H1 (cell line): ENCODE data around the gene OR56A4. TPM values are rescaled to one million over a fixed set of nuclear protein-coding genes. Genes with fewer than 3 reads are reported as not detected.

Experiments
- CTCF ChIA-PET: fragments of 300-600 bp; sonication (Branson Sonifier 250); formaldehyde crosslinking; loops from one replicate; lab custom pipeline; 2021; ENCODE audit not compliant: partially characterized antibody; lab: Charles Lee
- POLR2A ChIA-PET: fragments of 300-600 bp; sonication (Branson Sonifier 250); formaldehyde crosslinking; loops from one replicate; lab custom pipeline; 2021; ENCODE audit warnings: inconsistent platforms; ENCODE audit not compliant: partially characterized antibody; lab: Charles Lee
- DNase-seq, 2 experiments: peaks; one replicate each; pipeline versions ENCODE4 v3.0.0 to v3.0.0-alpha.2; 2010 to 2022; ENCODE audit warnings: low spot score in 2 of 2, low read depth in 1 of 2, mixed read lengths in 1 of 2
- FAIRE-seq: peaks from 2 replicates; lab custom pipeline; 2011; peaks lifted over from hg19 to GRCh38; lab: Jason Lieb, UNC
- H2AFZ ChIP-seq: 2 replicates; pipeline ENCODE4 v1.8.1; 2012; ENCODE audit warnings: low read length, inconsistent platforms
- H2AK5ac ChIP-seq: 2 replicates; pipeline ENCODE4 v1.6.1; 2013; ENCODE audit warnings: low read depth, low read length
- H2BK120ac ChIP-seq: replicated peaks from 2 replicates; pipeline ENCODE3; 2013; ENCODE audit warnings: low read depth, low read length, inconsistent platforms
- H2BK12ac ChIP-seq: 2 replicates; pipeline ENCODE4 v1.6.1; 2013; ENCODE audit warnings: low read depth, low read length
- H2BK15ac ChIP-seq: 2 replicates; pipeline ENCODE4 v1.6.1; 2013; ENCODE audit warnings: low read length
- H2BK20ac ChIP-seq: 2 replicates; pipeline ENCODE4 v1.6.1; 2013; ENCODE audit warnings: low read length
- H2BK5ac ChIP-seq: 2 replicates; pipeline ENCODE4 v1.6.1; 2013; ENCODE audit warnings: low read depth, low read length
- H3K14ac ChIP-seq: 2 replicates; pipeline ENCODE4 v1.6.1; 2013; ENCODE audit warnings: inconsistent platforms; ENCODE audit not compliant: insufficient read length
- H3K18ac ChIP-seq: 2 replicates; pipeline ENCODE4 v1.6.1; 2013; ENCODE audit warnings: low read length; ENCODE audit errors: extremely low read depth
- H3K23ac ChIP-seq: 2 replicates; pipeline ENCODE4 v1.6.1; 2013; ENCODE audit warnings: inconsistent platforms; ENCODE audit not compliant: insufficient read length
- H3K23me2 ChIP-seq: 2 replicates; pipeline ENCODE4 v1.6.1; 2013; ENCODE audit warnings: low read depth, low read length
- H3K27ac ChIP-seq: 2 replicates; pipeline ENCODE4 v1.6.1; 2011; ENCODE audit warnings: low read depth, low read length, inconsistent platforms
- H3K27me3 ChIP-seq, 4 experiments: replicated peaks in 1 of 4; 1 replicate in 1 of 4; 2 replicates in 3 of 4; pipeline versions ENCODE4 v1.6.1 to v1.8.1; 2011 to 2013; ENCODE audit warnings: low read length in 3 of 4, mild to moderate bottlenecking in 3 of 4, inconsistent platforms in 2 of 4, mixed read lengths in 2 of 4, moderate library complexity in 1 of 4; ENCODE audit not compliant: control insufficient read depth in 3 of 4, insufficient read depth in 3 of 4; ENCODE audit errors: extremely low read depth in 1 of 4
- H3K36me3 ChIP-seq, 4 experiments: 2 replicates each; pipeline versions ENCODE4 v1.6.1 to v1.8.1; 2011 to 2013; ENCODE audit warnings: mild to moderate bottlenecking in 4 of 4, low read length in 3 of 4, moderate library complexity in 2 of 4, control low read depth in 1 of 4, inconsistent platforms in 1 of 4; ENCODE audit not compliant: insufficient read depth in 4 of 4, control insufficient read depth in 2 of 4
- H3K4ac ChIP-seq: replicated peaks from 2 replicates; pipeline ENCODE3; 2013; ENCODE audit warnings: low read length, low read depth, mixed read lengths, inconsistent platforms; ENCODE audit not compliant: insufficient read length
- H3K4me1 ChIP-seq, 4 experiments: replicated peaks in 1 of 4; 1 replicate in 1 of 4; 2 replicates in 3 of 4; pipeline versions ENCODE4 v1.6.1 to v1.8.1; 2011 to 2013; ENCODE audit warnings: low read length in 3 of 4, inconsistent platforms in 2 of 4, mixed read lengths in 1 of 4; ENCODE audit not compliant: insufficient read depth in 4 of 4, control insufficient read depth in 3 of 4
- H3K4me2 ChIP-seq, 2 experiments: 2 replicates each; pipeline versions ENCODE4 v1.6.1 to v1.8.1; 2011 to 2013; ENCODE audit warnings: low read depth in 2 of 2, low read length in 2 of 2, control low read depth in 1 of 2, inconsistent platforms in 1 of 2, mild to moderate bottlenecking in 1 of 2; ENCODE audit not compliant: insufficient read depth in 1 of 2
- H3K4me3 ChIP-seq, 4 experiments: fragments of 200-600, 300-600 bp in 1 of 4; sonication (generic), shearing (Covaris generic), sonication (Bioruptor Twin) in 1 of 4; 2 replicates each; pipeline versions ENCODE4 v1.5.1 to v1.8.1; 2011 to 2016; ENCODE audit warnings: low read length in 4 of 4, low read depth in 3 of 4, control low read depth in 2 of 4, inconsistent platforms in 2 of 4, mild to moderate bottlenecking in 2 of 4, mixed read lengths in 1 of 4, moderate library complexity in 1 of 4; ENCODE audit not compliant: insufficient read depth in 2 of 4; ENCODE audit errors: extremely low read depth in 1 of 4
- H3K56ac ChIP-seq: replicated peaks from 2 replicates; pipeline ENCODE3; 2013; ENCODE audit warnings: low read depth, mild to moderate bottlenecking, mixed read lengths, low read length, inconsistent platforms; ENCODE audit not compliant: insufficient read length
- H3K79me1 ChIP-seq: 2 replicates; pipeline ENCODE4 v1.6.1; 2013; ENCODE audit warnings: low read depth, low read length, control low read depth
- H3K79me2 ChIP-seq, 2 experiments: 2 replicates each; pipeline versions ENCODE4 v1.6.1 to v1.8.1; 2012 to 2013; ENCODE audit warnings: low read length in 2 of 2, mild to moderate bottlenecking in 2 of 2, inconsistent platforms in 1 of 2; ENCODE audit not compliant: insufficient read depth in 2 of 2, control insufficient read depth in 1 of 2
- H3K9ac ChIP-seq, 4 experiments: replicated peaks in 1 of 4; 1 replicate in 1 of 4; 2 replicates in 3 of 4; pipeline versions ENCODE4 v1.6.1 to v1.8.1; 2011 to 2013; ENCODE audit warnings: low read depth in 3 of 4, low read length in 3 of 4, control low read depth in 2 of 4, mild to moderate bottlenecking in 2 of 4, moderate library complexity in 2 of 4, inconsistent platforms in 1 of 4; ENCODE audit errors: extremely low read depth in 1 of 4
- H3K9me3 ChIP-seq, 2 experiments: 2 replicates each; pipeline versions ENCODE4 v1.6.1 to v1.8.1; 2012 to 2013; ENCODE audit warnings: mild to moderate bottlenecking in 2 of 2, moderate library complexity in 2 of 2, control low read depth in 1 of 2, inconsistent platforms in 1 of 2, low read depth in 1 of 2, low read length in 1 of 2, mixed read lengths in 1 of 2; ENCODE audit not compliant: insufficient read depth in 2 of 2
- H4K20me1 ChIP-seq, 2 experiments: replicated peaks in 1 of 2; 2 replicates each; pipeline versions ENCODE3 to v1.8.1; 2011 to 2013; ENCODE audit warnings: inconsistent platforms in 2 of 2, low read length in 2 of 2, mild to moderate bottlenecking in 1 of 2; ENCODE audit not compliant: insufficient read depth in 2 of 2, control insufficient read depth in 1 of 2
- H4K5ac ChIP-seq: 2 replicates; pipeline ENCODE4 v1.6.1; 2013; ENCODE audit warnings: low read length, low read depth, mixed read lengths, inconsistent platforms; ENCODE audit not compliant: insufficient read length
- H4K8ac ChIP-seq: 2 replicates; pipeline ENCODE4 v1.8.0; 2013; ENCODE audit warnings: mild to moderate bottlenecking, moderate library complexity, low read length, inconsistent platforms; ENCODE audit not compliant: insufficient read depth; ENCODE audit errors: extremely low read depth
- H4K91ac ChIP-seq: replicated peaks from 2 replicates; pipeline ENCODE3; 2013; ENCODE audit warnings: low read length, mixed read lengths, inconsistent platforms; ENCODE audit not compliant: insufficient read length
- CBX5 ChIP-seq: fragments of 300-800, 300-1000 bp; sonication (generic); IDR thresholded peaks from 2 replicates; pipeline ENCODE4 v1.7.1; 2016; ENCODE audit warnings: antibody characterized with exemption, low read length, low read depth
- EP300 ChIP-seq, 2 experiments: IDR thresholded peaks; 1 replicate in 1 of 2; 2 replicates in 1 of 2; pipeline ENCODE4 v1.6.1; 2011 to 2012; ENCODE audit warnings: low read depth in 2 of 2, low read length in 2 of 2, mild to moderate bottlenecking in 2 of 2, borderline replicate concordance in 1 of 2, inconsistent platforms in 1 of 2, moderate library complexity in 1 of 2
- HDAC6 ChIP-seq: IDR thresholded peaks from one replicate; pipeline ENCODE4 v1.7.1; 2012; ENCODE audit warnings: low read depth, mild to moderate bottlenecking, inconsistent platforms, low read length, moderate library complexity
- NANOG ChIP-seq: IDR thresholded peaks from 2 replicates; pipeline ENCODE4 v1.6.1; 2011; ENCODE audit warnings: low read length, low read depth, mild to moderate bottlenecking, inconsistent platforms; ENCODE audit not compliant: insufficient read depth, poor library complexity, severe bottlenecking
- SIRT6 ChIP-seq: IDR thresholded peaks from one replicate; pipeline ENCODE4 v1.7.1; 2012; ENCODE audit warnings: low read length, inconsistent platforms
- SIX5 ChIP-seq: IDR thresholded peaks from 2 replicates; pipeline ENCODE4 v1.6.1; 2011; ENCODE audit warnings: mild to moderate bottlenecking, low read depth, low read length
- SP4 ChIP-seq: IDR thresholded peaks from 2 replicates; pipeline ENCODE4 v1.6.1; 2012; ENCODE audit warnings: low read length, inconsistent platforms
- TAF7 ChIP-seq: optimal IDR thresholded peaks from 2 replicates; pipeline ENCODE3; 2011; ENCODE audit warnings: low read depth, mild to moderate bottlenecking, inconsistent platforms, low read length, moderate library complexity, borderline replicate concordance
- WGBS, 2 experiments: shearing (Covaris generic) in 1 of 2; methylation state at CpG; one replicate each; pipeline versions ENCODE4 v1.1.6 to v1.1.7; 2013 to 2015; ENCODE audit warnings: low lambda C conversion rate in 2 of 2, mixed read lengths in 2 of 2, inconsistent platforms in 1 of 2, low coverage in 1 of 2, missing lambda C conversion rate in 1 of 2; ENCODE audit not compliant: insufficient replicate concordance in 2 of 2, insufficient coverage in 1 of 2, insufficient read length in 1 of 2; ENCODE audit errors: extremely low coverage in 1 of 2, missing lambda C conversion rate in 1 of 2; 5-methylcytosine and 5-hydroxymethylcytosine counted together
- polyA plus RNA-seq, 7 experiments: library from polyadenylated mRNA; depleted of rRNA in 3 of 7; stranded (reverse) in 5 of 7; unstranded in 2 of 7; fragments of >200 nt in 5 of 7; fragments of 200-250 nt in 2 of 7; gene quantifications; 1 replicate in 5 of 7; 2 replicates in 1 of 7; 4 replicates in 1 of 7; pipeline versions ENCODE4 v1.2.1 to v1.2.3, GENCODE V29; 2011 to 2013; ENCODE audit warnings: missing spikeins in 2 of 7, mixed read lengths in 2 of 7
- total RNA-seq: library from RNA; stranded (reverse); fragmentation: NEBNext Ultra II Directional; extraction: Animal tissue kit (Norgen Biotek cat#: 25700); gene quantifications from 2 replicates; pipeline ENCODE4 v1.2.1, GENCODE V29; 2021
- TF ChIP-seq, protein P1 (sequence below): IDR thresholded peaks from 2 replicates; pipeline ENCODE4 v1.6.1; 2011; ENCODE audit warnings: low read length, improper control_type of control experiment

OR56A4 gene
- total and polyA plus RNA-seq, 2 of the 8 experiments (the other 6 are each of a cell fraction or from before 2014, with no cell fraction given) = 0.15 TPM; not detected in 1

DNA sequence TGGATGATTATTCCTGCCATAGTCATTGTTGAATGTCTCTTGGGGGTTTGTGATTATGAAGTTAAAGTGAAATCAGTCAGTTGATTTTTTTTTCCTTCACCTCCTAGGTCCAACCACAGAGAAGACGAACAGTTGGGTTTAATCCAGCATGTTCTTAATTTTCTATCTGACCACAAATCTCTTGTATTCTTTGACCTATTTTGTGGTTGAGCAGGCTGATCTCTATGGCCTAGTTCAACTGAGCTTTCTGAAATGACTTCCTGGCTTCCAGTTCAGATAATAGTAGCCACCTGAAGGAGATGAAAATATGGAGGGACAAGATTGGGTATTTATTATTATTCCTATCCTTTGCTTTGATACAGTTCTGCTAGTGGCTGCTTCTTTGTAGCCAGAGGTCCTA is 33.2 kb downstream of the OR56A4 start:
- no peak overlapping the region for H2BK120ac ChIP-seq
- no peaks in the 10 kb centered on the region for H3K36me3 ChIP-seq
- no peak overlapping the region for H3K4me2 ChIP-seq
- no peaks in the 10 kb centered on the region for H3K79me1 ChIP-seq
- H2BK12ac ChIP-seq = no peak overlapping the region
- H3K4me1 ChIP-seq = no peaks in the 10 kb centered on the region
- no peaks in the 10 kb centered on the region for H4K20me1 ChIP-seq
- no peak overlapping the region for H2AK5ac ChIP-seq
- no peak overlapping the region for H3K18ac ChIP-seq
- H4K8ac ChIP-seq = no peak overlapping the region
- no peak overlapping the region for H3K56ac ChIP-seq
- no peaks in the 10 kb centered on the region for H3K27me3 ChIP-seq
- H2BK15ac ChIP-seq = no peak overlapping the region
- H4K91ac ChIP-seq = no peak overlapping the region
- ChIA-PET POLR2A (no interaction called here), CTCF (interaction anchor here (0.6 to 1.1 kb wide), 2 partner anchors 82 to 111 kb away, joined by 3 to 4 read pairs; no protein-coding TSS in a partner anchor)
- no peak overlapping the region for H3K4ac ChIP-seq
- no peak overlapping the region for H3K14ac ChIP-seq
- no peak for DNase-seq
- no peak overlapping the region for H3K27ac ChIP-seq
- no peak overlapping the region for H2BK20ac ChIP-seq
- no peak overlapping the region for H3K9ac ChIP-seq
- no peak overlapping the region for H3K4me3 ChIP-seq
- H3K9me3 ChIP-seq = no peaks in the 10 kb centered on the region
- no peak overlapping the region for H4K5ac ChIP-seq
- no peaks in the 10 kb centered on the region for H3K23me2 ChIP-seq
- 100% methylated on average over 1 of the region's 1 CpG; no CpG with 5 or more reads in 1 of the 2 experiments for WGBS, 2 experiments
- no peak overlapping the region for H3K23ac ChIP-seq
- no peak overlapping the region for H2BK5ac ChIP-seq
- H3K79me2 ChIP-seq = no peaks in the 10 kb centered on the region
- no peak overlapping the region for H2AFZ ChIP-seq
- FAIRE-seq = no peak
- TF ChIP-seq NANOG = no peak
- no peak for TF ChIP-seq SP4
- TF ChIP-seq SIRT6 = no peak
- TF ChIP-seq SIX5 = no peak
- TF ChIP-seq HDAC6 = no peak
- TF ChIP-seq, protein P1, sequence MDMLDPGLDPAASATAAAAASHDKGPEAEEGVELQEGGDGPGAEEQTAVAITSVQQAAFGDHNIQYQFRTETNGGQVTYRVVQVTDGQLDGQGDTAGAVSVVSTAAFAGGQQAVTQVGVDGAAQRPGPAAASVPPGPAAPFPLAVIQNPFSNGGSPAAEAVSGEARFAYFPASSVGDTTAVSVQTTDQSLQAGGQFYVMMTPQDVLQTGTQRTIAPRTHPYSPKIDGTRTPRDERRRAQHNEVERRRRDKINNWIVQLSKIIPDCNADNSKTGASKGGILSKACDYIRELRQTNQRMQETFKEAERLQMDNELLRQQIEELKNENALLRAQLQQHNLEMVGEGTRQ = no peak
- TF ChIP-seq CBX5 = no peak
- TF ChIP-seq EP300 (IDR thresholded peaks at IDR 0.05; ENCODE audit: borderline replicate concordance in 1 of 2, low read depth in 2 of 2, low read length in 2 of 2) = no peak
- TF ChIP-seq TAF7 = no peak
